Stimulated activated CD8-positive, alpha-beta memory T cell treated with anti-CD3 and anti-CD28 coated beads, Interleukin-15, amount 100 ng/mL, for 4 hours (primary cell): Measurements from ENCODE around the gene STMN3.
"Not testable (repeated sequence)": the region's sequence is repeated elsewhere in the genome, so short reads cannot be mapped to it uniquely, and the experiment has no call there.

Experiments used
- DNase-seq, 2 donors: peaks; one replicate each; pipeline ENCODE4 v3.0.0-alpha.2; 2020; ENCODE audit warnings: low read depth in 2 of 2

Gene STMN3

GRCh38 chr20:63678667-63679465 is 25.6 kb upstream of the STMN3 start:
- DNase-seq, result no peak

- no peak for DNase-seq
Observed at GRCh38 chr20:63678071-63678470, 24.8 kb upstream of the STMN3 start.

- no peak for DNase-seq
Observed at GRCh38 chr20:63675681-63676368, 22.6 kb upstream of the STMN3 start.

- no peak for DNase-seq
Observed at GRCh38 chr20:63673951-63674350, 20.7 kb upstream of the STMN3 start.

- DNase-seq, result no peak
Observed at GRCh38 chr20:63672666-63673065, 19.4 kb upstream of the STMN3 start.

- not testable (repeated sequence) for DNase-seq
Observed at GRCh38 chr20:63671695-63672094, 18.5 kb upstream of the STMN3 start.

GRCh38 chr20:63668351-63668750 is 15.1 kb upstream of the STMN3 start:
- no peak for DNase-seq

- no peak for DNase-seq
Observed at GRCh38 chr20:63667858-63668257, 14.6 kb upstream of the STMN3 start.

GRCh38 chr20:63665708-63666107 is 12.5 kb upstream of the STMN3 start:
- DNase-seq, result no peak

- DNase-seq, result no peak
Observed at GRCh38 chr20:63664861-63665594, 11.8 kb upstream of the STMN3 start.

GRCh38 chr20:63664143-63664851 is 11.1 kb upstream of the STMN3 start:
- no peak for DNase-seq

- no peak for DNase-seq
Observed at GRCh38 chr20:63663332-63664066, 10.3 kb upstream of the STMN3 start.

- DNase-seq, result no peak
Observed at GRCh38 chr20:63662813-63663189, 9.6 kb upstream of the STMN3 start.

GRCh38 chr20:63661959-63662812 is 9.0 kb upstream of the STMN3 start:
- DNase-seq, result no peak

- DNase-seq, result no peak
Observed at GRCh38 chr20:63661108-63661507, 7.9 kb upstream of the STMN3 start.

- no peak for DNase-seq
Observed at GRCh38 chr20:63660622-63661021, 7.4 kb upstream of the STMN3 start.

GRCh38 chr20:63660174-63660573 is 7.0 kb upstream of the STMN3 start:
- not testable (repeated sequence) for DNase-seq

- DNase-seq, result no peak
Observed at GRCh38 chr20:63659370-63659769, 6.1 kb upstream of the STMN3 start.

GRCh38 chr20:63658749-63659187 is 5.5 kb upstream of the STMN3 start:
- DNase-seq, result no peak
